NCI-H1417 (cell line): Measurements from ENCODE around the gene SBDS.
"Not testable (repeated sequence)": the region's sequence is repeated elsewhere in the genome, so short reads cannot be mapped to it uniquely, and the experiment has no call there.

ENCODE experiments used
- DNase-seq, 3 experiments: peaks; one replicate each; lab custom pipeline; 2025; lab: John Stamatoyannopoulos, UW

The SBDS gene

GRCh38 chr7:66995050-66995776, at the start of gene SBDS:
Gene SBDS, minus strand, starts transcription at chr7:66995586. Its CDS starts 169 bp downstream, at chr7:66995417.
- peak; percentile 99 to 100 (median 99) for DNase-seq

- DNase-seq = not testable (repeated sequence)
Measured at GRCh38 chr7:67043559-67043930, 48.2 kb upstream of the SBDS start.

DNA sequence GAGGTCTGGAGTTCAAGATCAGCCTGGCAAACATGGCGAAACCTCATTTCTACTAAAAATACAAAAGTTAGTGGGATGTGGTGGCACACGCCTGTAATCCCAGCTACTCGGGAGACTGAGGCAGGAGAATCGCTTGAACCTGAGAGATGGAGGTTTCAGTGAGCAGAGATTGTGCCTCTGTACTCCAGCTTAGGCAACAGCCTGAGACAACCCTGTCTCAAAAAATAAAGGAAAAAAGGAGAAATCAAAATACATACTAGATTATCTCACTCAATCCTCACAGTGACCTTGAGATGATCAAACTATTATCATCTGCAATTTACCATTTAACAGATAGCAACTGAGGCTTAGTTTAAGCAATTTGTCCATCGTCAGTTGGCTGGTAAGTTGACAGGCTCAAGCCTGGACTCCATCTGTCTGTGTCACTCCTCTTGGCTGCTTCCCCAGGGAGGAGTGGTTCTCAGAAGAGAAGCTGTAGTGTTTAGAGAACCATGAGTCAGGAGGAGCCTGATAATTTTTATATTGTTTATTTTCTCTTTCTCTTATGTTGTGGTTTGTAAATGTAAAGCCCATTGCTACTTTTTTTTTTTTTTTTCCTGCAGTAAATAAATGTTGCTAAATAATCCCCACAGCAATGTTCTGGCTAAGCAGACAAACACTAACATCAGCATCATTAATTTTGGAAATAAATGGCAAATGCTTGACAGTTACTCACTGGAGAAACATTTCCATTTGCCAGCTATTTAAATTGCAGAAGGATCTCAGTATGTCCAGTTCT, 47.6 kb upstream of the SBDS start:
- DNase-seq = peak in 1 of 3 experiments; percentile 7

DNA sequence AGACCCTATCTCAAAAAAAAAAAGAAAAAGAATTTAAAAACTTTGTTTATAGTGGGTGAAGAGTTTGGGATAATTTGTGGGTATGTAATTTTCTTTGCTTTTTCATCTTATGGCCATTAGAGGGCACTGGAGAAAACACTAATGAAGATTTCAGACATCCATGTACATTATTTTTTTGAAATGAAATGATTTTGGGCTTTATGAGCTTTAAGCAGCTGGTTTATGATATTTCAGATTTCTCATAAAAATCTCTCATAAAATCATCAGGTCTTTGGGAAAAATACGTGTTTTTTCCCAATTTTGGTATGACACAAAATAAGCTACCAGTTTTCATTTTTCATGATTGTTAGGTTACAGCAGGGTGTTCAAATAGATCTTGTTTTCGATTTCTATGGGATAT, 45.4 kb upstream of the SBDS start:
- peak in 1 of 3 experiments; percentile 13 for DNase-seq

DNA sequence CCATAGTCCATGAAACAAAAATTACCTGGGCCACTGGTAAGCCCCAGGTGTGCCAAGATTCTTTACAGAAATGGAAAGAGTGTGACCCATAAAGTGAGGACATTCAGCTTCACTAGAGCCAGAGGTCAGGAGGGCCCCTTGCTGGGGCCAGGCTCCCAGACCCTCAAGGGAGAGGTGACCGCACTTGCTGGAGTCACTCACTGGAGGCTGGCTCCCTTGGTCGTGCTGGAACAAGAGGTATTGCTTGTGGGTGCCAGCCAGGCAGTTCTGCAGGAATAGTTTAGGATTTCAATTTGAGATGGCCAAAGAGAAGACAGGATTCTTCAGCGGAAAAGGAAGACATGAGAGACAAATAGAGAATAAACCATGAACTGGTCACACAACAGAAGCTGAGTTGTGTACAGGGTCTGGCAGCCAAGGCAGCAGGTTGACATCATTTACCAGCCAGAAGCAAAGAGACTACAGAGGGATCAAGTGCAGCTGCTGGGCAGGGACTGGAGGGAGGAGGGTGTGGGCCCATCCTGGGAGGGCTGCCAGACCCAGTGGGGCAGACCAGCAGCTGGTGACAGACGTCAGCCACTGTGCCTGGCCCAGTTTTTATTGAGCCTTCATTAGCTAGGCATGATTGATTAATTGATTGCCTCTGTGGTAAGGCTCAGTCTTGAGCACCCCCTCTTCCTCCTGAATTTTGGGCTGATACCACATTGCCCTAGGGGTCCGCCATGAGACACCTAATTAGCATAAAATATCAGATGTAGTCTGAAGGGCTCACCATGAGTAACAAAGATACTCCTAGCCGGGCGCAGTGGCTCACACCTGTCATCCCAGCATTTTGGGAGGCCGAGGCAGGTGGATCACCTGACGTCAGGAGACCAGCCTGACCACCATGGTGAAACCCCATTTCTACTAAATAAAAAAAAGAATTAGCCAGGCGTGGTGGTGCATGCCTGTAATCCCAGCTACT, 41.3 kb upstream of the SBDS start:
- DNase-seq = not testable (repeated sequence)

- DNase-seq = no peak
Measured at GRCh38 chr7:67033251-67033650, 37.9 kb upstream of the SBDS start.

DNA sequence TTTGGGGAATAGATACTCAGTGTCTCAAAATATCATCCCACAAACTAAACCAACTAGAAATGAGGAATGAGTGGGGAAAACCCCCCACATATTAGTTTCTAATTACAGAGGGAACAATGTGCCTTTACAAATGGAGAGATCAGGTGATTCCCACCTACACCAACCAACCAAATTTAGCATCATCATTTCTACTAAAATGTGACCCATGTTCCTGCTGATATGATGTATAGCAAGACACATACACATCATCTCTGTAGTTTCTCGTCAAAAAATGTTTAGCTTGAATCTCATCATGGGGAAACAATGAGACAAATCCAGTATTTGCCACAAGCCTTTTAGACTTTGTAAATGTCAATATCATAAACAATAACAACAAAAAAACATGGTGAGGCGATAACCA, 36.3 kb upstream of the SBDS start:
- not testable (repeated sequence) for DNase-seq

GRCh38 chr7:67025459-67025858, 30.1 kb upstream of the SBDS start:
- not testable (repeated sequence) for DNase-seq

DNA sequence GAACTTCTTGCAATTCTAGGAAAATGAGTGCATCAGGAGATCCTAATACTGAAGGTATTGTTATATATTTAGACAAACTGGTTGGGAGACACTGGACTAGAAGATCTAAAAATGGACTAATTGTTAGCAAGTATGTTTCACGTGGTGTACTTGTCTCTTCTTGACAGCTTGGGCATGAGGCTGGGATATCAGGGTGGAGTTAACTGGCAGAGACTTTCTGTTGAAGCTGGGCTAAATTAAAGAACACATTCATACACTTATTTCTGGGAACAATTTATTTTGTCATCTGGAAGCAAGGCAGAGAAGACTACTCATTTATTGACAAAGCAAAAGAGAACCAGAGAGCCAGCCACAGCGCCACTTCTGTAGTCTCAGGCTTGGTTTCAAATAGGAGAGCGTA, 27.1 kb upstream of the SBDS start:
- no peak for DNase-seq

DNA sequence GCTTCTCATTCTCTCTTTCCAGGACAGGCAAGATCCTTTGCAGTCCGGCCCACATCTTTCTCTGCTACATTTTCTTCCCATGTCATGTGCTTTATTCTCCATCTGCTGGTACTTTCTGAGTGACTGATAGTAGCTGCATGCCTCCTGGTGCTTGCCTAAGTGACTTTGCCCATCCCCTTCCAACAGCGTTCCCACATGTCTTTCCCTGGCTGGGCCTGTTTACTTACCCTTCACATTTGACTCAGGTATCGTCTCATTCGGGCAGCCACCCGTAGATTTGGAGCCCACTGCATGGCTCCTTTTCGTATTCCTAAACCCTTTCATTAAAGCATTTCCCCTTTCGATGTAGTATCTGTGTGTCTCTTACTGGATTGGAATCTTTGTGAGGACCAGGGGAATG, 25.9 kb upstream of the SBDS start:
- DNase-seq = peak in 1 of 3 experiments; percentile 10

DNA sequence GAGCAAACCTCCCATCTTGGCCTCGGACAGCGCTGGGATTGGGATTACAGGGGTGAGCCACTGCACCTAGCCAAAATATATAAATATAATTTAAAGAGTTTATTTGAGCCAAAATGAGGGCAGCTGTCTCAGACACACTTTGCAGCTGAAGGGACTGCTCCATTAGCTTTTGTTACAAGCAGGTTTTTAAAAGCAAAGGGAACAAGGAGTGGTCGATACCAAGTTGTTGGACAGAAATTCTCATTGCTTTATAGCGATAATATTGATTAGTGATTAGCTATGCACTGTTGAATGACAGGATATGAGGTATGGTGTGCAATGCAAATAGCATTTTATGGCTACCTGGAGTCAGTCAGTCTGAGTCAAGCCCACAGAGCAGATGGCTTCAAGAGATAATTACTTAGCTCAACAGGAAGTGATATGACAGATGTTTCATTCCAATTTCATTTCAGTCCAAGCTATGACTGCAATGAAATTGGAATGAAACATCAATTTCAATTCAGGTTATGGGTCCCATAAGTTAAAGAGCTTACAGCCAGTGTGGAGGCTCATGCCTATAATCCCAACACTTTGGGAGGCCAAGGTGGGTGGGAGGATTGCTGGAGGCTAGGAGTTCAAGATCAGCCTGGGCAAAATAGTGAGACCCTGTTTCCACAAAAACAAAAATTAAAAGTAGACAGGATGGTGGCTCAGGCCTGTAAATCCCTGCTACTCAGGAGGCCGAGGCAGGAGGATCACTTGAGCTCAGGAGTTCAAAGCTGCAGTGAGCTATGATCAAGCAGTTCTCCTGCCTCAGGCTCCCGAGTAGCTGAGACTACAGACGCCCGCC, 24.4 kb upstream of the SBDS start:
- peak; percentile 26 to 75 (median 42) for DNase-seq

- DNase-seq = no peak
Measured at GRCh38 chr7:67018940-67019339, 23.6 kb upstream of the SBDS start.

- not testable (repeated sequence) for DNase-seq
Measured at GRCh38 chr7:67017971-67018370, 22.6 kb upstream of the SBDS start.

GRCh38 chr7:67014076-67014622, 18.8 kb upstream of the SBDS start:
- not testable (repeated sequence) for DNase-seq

DNA sequence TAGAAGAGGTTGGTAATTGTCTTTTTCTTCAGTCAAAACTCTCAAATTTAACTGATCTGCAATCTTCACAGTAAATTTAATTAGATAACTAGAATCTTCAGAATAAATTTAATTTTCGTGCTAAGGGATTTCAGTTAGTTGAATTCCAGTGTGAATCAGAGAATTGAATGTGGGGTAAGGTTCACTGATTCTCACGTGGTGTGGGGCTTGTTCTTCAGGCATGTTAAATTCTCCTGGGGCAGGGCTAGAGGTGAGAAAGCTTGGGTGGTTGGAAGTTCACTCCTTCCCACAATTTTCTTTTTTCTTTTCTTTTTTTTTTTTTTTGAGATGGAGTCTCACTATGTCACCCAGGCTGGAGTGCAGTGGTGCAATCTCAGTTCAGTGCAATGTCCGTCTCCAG, 14.3 kb upstream of the SBDS start:
- DNase-seq = not testable (repeated sequence)

- DNase-seq = no peak
Measured at GRCh38 chr7:67008260-67008659, 12.9 kb upstream of the SBDS start.

DNA sequence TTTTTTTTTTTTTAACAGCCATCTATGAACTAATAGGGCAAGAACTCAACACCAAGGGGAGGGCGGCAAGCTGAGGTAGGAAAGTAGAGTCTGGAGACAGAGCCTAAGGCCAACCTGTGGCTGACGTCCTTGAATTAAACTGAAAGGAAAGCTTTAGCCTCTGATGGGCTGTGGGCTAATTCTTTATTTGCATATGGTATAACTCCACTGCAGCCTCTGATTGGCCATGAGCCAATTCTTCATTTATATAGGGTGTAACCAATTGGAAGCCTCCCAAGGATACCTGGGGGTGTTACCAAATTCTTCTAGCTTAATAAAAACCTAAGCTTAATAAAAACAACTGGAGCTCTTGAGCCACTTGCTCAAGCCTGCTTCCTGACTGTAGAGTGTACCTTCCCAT, 11.6 kb upstream of the SBDS start:
- no peak for DNase-seq

- DNase-seq = not testable (repeated sequence)
Measured at GRCh38 chr7:67004145-67004544, 8.8 kb upstream of the SBDS start.

DNA sequence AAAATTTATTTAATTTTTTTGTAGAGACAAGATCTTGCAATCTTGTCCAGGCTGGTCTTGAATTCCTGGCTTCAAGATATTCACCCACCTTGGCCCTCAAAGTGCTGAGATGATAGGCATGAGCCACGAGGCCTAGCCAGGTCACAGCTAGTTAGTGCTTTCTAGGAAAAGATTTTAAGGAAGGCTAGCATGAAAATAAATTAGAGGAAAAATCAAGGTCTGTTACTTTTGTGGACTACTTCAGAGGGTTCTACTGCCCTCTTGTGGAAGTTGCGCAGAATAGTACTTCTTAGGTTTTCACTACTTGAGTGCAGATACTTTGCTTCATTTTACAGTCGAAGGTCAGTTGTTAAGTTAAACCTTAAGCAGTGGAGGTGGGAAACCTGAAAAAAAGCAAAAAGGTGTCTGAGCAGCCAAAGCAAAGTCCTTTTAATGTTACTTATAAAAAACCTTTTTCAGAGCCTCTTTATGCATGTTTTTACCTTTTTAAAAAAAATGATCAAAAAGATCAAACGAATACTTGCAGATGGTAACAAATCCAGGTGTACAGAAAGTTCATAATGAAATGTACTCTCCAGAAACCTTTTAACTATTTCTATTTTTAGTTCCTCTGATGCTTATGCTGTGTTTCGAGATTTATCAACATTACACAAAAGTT, 5.3 kb upstream of the SBDS start:
- peak; percentile 5 to 60 (median 29) for DNase-seq

GRCh38 chr7:66996444-66997191, 1.2 kb upstream of the SBDS start, which contains the start of gene TYW1:
Gene TYW1, plus strand, starts transcription at chr7:66996833. Its CDS starts 146 bp downstream, at chr7:66996979.
- peak; percentile 99 to 100 (median 99) for DNase-seq
